HG02885 (cell line): ENCODE results near the gene KIRREL1.

Source experiments
- ATAC-seq: cut with Tn5 transposase; IDR thresholded peaks from one replicate; pipeline ENCODE4 v1.9.1; 2021; ENCODE audit warnings: mild to moderate bottlenecking; ENCODE audit not compliant: unreplicated experiment, poor library complexity

Gene KIRREL1

DNA sequence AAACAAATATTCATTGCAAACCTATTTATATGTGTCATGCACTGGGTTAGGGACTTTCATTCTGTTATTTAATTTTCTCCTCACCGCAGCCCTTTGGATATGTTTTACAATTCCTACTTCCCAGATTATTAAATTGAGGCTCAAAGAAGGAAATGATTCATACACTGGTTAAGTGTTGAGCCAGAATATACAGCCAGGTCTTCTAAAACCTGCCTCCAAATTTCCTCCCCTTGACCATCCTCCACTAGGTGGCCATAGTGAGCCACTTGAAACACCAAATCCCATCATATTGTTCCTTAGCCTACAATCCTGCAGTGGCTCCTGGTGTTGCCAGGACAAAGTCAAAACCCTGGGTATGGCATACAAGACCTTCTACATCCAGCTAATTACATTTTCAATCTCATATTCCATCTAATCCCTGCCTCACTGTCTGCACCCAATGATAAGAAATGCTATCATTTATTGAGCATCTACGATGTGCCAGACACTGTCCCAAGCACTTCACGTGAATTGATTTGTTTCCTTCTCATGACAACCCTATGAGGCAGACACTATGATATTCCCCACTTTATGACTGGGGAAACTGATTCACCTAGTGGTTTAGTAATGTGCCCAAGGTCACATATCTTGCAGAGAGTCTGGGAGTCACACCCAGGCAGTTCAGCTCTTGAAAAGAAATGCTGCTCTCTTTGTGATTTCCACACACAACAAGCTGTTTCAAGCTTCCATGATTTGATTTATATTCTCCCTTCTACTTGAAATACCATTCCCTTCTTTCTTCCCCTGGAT, 23.6 kb upstream of the KIRREL1 start:
- ATAC-seq, result no peak

DNA sequence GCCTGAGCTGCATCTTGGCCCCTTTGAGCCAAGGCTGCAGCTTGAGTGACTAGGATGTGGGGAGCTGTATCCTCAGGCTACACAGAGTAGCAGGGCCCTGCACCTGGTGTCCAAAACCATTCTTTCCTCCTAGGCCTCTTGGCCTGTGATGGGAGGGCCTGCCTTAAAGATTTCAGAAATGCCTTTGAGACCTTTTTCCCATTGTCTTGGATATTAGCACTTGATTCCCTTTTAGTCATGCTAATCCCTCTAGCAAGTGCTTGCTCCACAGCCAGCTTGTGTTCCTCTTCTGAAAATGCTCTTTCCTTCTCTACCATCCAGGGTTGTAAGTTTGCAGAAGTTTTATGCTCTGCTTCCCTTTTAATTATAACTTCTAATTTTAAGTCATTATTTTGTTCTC, 21.7 kb upstream of the KIRREL1 start:
- ATAC-seq, result no peak

DNA sequence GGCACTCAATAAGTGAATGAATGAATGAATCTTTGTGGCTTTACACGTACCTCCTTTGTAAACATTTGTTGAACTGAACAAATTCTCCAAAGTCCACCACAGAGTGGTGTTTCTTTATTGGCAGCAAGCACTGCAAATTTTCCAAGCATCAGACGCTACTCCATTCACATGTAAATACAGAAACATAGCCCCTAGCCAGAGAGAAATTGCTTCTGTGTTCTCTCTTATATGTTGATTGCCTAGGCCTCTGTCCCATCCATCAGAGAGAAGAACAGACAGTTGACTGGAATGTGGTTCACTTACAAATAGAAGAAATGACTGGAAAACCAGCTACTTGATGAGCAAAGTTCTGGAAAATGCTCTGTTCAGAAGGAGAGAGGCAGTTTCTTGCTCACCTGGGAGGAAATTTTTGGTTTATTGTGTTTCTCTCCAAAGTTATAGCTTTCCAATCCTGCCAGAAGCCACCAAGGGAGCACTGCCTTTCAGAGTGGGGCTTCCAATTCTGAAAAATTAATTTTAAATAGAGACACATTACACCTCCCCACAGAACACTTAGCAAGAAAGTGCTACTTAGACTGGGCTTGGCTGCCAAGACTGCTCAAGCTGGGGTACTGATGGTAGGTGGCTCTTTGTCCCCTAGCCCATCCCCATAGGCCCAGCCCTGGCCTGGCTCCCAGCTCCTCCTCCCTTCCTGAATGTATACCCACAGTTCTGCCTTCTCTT, 18.1 kb upstream of the KIRREL1 start:
- ATAC-seq, result no peak

DNA sequence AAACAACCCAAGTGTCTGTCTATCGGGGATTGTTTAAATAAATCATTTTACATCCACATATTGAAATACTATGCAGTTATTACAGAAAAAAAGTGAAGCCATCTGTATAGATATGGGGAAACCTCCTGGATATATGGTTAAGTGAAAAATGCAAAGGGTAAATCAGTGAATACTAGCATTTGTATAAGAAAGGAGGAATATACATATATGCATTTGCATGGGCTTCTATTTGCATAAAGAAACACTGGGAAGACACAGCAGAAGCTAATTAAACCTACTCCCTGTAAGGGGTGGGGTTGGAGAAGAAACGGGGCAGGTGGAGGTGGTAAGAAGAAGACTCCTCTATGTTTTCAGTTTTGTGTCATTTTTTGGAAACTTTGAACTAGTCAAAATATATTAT, 16.6 kb upstream of the KIRREL1 start:
- no peak for ATAC-seq

DNA sequence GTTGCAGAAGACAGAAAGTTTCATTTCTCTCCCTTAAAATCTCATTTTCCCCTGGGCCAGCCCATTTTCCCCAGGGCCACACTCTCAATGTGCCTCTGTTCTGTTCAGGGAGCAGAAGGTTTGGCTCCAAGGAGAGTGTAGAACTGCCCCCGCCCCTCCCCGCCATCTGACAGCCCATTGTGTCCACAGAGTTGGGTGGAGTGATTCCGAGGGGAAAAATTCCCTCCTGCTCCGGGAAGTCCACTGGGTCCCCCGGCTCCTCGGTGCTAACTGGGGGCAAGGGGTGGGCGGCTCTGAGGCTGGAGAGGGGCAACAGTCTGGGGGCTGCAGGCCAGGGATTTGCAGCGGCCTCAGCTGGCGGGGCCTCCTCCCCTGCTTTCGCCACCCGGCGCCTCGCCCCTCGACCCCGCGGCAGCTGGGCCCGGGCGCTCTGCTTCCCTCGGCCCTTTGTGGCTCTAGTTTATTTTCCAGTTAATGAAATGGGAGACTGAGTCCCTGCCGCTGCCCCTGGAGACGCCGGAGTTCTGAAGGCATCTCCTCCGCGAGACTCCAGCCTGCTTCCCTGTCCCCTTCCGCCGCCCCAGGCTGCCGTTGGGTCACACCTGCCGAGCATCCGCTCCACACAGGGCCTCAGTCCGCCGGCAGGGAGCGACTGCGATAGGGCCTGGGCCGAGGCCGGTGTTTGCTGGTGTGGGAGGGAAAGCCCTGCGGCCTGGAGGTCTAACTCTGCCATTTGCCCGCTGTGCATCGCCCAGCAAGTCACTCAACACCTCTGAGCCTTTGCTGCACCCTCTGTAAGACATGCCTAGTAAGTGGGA, 14.7 kb upstream of the KIRREL1 start:
- no peak for ATAC-seq

DNA sequence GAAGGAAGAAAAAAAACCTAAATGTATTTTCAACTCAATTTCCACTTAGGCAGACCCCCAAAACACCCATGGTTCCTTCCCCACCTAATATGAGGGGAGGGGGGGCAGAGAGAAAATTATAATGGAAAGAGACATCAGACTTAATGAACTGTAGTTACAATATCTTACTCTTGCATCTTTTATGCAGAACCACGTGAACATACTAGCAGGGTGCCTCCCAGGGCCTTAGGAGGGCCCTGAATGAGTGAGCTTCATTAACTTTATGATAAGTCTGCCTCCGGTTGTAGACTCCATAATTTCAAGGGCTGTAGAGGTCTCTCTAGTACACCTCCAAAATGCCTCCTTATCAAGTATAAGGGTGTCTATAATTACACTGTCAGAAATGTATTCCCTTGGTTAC, 11.3 kb upstream of the KIRREL1 start:
- no peak for ATAC-seq

DNA sequence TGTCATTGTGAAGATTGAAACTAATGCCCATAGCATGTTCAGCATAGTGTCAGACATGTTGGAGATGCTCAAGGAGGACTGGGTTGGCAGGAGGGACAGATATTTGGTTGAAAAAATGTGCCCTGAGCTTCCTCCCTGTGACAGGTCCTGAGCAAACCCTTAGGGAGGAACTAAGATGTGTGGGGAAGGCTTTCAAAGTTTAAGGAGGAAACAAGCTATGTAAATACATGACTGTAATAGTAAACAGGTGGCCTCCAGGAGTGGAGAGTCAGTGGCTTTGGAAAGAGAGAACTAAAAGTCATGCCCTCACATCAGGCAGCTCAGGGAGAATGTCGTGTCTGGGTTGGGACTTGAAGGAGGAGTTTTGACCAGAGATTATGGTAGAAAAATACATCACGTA, 9.7 kb upstream of the KIRREL1 start:
- ATAC-seq, result no peak

DNA sequence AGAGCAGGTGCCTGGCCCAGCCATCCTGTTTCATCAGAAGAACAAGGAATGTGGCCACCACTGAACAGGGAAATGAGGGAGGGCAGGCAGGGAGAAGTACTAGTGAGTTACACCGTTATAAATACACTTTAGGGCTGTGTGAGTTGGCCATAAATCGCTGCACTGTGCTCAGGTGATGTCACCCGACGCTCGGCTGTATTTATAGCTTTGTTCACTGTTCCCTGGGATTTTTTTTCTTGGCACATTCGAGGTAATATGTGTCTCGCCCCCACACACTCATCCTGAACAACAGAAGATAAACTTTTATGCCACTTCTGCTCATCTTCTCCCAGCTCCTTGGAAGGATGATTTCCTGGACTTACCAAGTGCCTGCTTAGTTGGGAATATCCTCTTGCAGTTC, 9.0 kb upstream of the KIRREL1 start:
- ATAC-seq, result no peak

DNA sequence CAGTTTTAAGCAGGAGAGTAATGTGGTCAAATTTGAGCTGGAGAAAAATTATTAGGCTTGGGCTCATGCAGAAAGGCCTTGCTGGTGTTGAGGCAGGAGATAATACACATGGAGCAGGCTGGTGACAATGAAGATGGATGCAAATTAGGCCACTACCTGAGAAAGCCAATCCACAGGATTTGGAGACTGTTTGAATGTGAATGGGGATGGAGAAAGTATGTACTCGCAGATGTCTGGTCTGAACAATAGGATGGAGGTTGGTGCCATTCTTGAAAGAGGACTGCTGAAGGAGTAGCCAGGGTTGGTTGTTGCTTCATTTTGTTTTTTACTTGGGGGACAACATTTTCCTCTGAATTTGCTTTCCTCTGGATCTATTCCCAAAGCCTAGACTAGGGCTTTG, 8.0 kb upstream of the KIRREL1 start:
- ATAC-seq, result no peak

DNA sequence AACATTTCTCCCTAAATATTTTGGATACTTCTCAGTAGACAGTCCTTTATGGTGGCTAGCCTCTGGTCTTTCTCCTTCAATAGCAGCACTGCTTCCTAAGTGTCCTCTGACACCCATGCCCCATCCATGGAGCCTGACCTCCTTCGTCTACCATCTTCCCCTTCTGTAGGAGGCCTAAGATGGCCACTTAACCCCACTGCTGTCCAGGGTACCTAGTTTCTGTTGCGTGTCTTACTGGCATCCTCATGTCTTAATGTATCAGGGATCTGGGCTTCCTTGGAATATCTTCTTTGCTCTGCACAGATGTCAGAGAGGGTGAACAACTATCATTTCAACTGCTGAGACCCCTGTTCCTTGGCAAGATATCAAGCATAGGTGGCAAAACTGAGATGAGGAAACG, 5.4 kb upstream of the KIRREL1 start:
- ATAC-seq, result no peak

DNA sequence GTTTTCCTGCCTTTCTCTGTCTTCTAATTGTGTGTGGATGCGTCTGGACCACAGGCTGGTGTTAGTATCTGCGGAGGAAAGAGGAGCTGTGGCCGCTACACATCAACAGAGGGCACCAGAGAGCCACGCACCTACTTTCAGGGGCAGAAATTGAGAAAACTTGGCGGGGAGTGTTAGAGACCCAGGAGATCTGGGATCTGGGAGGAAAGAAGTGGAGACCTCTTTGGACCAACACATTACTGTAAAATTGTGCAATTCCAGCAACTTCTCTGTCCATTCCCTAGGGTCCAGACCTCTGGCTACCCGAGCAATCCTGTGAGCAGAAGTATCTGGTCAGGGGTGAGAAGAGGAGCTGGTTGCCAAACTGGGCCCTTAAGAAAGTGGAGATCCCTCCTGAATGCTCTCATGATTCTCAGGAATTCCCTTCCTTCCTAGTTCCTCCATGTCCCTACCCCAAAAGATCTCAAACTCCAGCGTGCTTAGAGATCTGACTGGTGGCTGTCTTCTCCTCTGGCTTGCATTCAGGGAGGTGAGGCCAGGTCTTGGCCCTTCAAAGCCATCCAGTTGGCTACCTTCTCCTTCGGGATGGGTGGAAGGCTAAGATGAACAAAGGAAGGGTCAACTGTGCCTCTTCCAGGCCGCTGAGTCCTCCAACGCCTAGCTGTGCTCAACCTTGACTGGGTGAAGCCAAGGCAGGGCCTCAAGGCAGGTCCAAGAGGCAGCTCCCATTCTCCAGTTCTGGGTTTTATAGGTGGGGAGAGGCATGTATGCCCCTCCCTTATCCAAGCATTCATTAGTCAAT, 1.2 kb upstream of the KIRREL1 start:
- no peak for ATAC-seq

DNA sequence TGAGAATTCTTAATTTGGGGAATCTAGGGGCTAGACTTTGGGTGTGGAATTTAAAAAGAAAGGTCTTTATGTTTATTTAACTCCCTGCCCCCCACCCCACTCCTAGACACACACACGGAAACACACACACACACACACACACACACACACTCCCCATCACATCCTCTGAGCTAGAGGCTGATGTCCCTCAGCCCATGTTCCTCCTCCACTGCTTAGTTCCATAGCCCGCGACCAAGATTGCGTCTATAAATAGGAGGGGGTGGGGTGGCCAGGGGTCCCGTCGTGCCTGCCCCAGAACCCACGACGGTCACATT, 655 bp upstream of the KIRREL1 start:
- ATAC-seq, result no peak

DNA sequence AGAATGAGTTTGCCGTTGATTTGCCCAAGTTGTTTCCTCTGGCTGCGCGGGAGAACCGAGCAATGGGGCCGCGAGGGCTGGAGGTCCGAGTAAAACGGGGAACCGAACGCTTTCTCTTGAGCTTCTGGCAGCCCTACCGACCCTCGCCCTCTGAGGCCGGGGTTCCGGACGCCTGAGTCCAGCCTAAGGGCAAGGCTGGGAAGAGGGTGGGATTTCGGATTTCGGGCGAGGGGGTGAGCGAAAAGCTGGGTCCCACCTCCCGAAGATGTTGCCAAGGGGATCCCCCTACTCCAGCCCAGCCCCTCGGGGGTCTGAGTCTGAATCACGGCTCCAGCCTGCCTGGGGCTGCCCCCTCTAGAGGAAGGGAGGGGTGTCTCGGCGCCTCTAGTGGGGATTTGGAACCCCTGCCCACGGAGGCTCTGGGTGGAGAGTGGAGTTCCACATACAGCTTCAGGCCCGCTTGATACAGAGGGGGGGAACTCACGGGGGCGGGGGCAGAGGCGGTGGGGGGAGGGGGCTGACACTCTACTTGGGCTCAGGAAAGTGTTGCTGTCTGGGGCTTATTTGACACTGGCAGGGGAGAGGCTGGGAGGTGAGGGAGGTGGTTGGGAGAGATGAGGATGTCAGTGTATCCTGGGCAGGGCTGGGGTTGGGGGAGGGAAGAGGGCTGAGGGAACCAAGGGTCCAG, 617 bp downstream of the KIRREL1 start:
- ATAC-seq, result no peak

DNA sequence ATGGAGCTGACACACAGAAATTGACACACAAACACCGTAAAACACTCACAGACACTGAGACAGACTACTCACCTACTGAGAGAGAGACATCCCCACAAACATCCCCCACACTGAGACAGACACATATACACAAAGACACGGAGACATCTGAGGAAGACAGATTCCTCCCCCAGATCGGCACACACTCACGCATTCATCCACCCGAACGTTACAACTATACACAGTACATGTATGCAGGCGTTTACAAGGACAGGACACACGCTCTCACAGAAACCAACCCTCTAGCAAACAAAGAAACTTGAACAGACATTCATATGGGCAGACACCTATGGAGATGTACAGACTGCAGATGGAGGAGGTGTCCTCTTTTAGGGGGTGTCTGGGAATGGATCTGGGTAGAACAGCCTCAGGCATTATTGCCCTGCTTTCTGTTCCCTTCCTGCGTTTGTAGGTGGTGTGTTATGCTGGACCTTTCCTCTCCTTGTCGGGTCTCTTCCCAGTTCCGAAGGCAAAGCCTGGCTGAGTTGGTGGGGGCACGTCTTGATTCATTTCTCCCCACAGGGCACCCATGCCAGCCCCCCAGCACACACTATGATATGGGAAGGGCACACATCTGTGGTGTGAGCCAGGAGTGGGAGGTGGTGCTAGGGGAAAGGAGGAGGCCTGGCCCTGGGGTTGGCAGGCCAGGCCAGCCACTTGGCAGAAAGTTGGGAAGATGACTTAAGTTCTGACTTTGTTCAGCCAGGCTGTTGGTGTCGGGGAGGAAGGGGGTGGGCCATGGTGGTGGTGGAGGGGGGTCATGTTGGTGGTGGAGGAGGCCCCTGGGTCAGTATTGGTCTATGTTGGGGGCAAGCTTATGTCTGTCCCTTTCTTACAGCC, 1.5 kb downstream of the KIRREL1 start:
- no peak for ATAC-seq

DNA sequence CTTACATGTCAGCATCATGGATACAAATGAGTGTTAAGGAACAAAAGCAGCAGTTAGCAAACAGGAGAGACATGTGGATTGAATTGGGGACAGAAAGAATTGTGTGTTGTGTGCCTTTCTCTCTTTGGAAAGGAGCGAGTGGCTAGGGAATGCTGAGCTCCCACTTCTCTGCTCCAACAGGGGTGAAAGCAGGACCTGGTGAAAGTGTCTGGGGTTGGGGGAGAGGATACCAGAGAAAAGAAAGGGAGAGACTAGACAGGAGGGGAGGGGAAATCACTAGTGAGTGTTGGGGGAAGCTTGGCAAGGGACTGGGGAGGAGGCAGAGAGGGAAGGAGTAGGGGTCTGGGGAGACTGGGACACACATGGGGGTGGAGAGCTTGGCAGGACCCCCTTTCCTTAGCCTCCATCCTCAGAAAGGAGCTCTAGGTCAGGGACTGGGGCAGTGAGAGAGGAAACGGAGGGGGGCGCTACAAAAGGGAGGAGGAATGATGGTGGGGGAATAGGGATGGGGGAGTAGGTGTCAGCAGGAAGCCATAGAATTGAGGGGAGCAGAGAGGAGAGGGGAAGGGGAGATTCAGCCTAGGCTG, 2.2 kb downstream of the KIRREL1 start:
- no peak for ATAC-seq

DNA sequence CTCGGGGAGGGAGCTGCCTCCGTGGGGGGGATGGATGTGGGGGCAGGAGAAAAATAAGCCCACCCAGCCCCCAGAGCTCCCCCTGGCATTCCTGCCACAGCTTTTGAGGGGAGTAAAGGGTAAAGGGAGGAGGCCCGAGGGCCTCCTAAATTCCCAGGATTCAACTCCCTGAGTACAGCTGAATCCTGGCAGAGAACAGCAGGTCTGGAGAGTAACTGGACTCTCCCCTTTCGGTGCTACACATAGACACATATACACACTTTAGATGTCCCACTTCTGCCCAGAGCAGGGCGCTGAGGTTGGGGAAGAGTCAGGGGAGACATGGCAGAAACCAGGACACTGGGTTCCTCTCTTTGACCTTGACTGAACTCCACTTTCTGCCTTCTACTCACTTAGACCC, 3.0 kb downstream of the KIRREL1 start:
- no peak for ATAC-seq

DNA sequence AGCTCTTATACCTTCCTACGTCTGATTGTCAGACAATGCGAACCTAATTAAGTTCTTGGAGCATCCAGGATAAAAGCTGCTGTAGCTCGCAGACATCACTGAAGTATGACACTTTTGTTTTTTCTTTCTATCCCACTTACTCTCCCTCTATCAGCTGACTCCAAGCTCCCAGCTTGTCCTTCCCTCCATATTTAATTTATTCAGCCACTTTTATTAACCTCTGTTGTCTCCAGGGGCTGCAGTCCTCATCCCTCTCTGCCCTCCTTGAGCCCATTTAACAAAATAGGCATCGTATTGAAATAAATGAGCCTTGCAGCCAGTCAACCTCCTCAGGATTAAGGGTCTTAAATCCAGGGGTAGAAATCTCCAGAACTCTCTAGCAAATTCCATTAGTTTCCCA, 7.1 kb downstream of the KIRREL1 start:
- no peak for ATAC-seq

DNA sequence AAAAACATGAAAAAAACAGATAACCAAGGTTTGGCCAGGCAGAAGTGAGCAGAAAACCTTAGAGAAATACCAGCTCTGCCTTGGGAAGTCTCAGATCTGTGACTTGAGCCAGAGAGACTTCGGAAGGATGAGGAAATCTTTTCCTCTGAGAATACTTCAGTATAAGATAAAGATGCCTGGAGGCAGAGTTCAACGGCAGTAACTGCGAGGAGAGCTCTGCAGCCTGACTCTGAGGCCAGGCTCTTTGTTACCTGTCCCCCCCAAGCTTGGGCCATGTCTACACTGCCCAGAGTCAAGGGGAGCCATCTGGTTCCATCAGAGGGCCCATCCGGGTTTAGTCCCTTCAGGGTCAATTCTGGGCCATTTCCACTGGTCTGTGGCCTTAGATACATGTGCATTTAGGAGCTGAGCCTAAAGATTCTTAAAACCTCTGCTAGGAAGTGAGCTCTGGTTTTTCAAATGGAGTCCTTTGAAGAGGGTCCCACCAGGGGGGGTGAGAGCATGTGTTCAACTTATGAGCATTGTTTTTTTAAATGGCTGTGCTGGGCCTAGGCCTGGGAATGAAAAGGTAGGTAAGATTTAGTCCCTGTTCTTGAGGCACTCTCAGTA, 8.7 kb downstream of the KIRREL1 start:
- no peak for ATAC-seq
